ENCODE measurements around the gene MAPRE3.

- TF ChIP-seq POLR2A (IDR thresholded peaks at IDR 0.05), result no peak
- TF ChIP-seq CTCF (IDR thresholded peaks at IDR 0.05 in 4 of 5, conservative IDR thresholded peaks at IDR 0.05 in 1 of 5), result no peak
Observed at GRCh38 chr2:26957534-26957933, 12.9 kb upstream of the MAPRE3 start.
